Calu3 (cell line): ENCODE results near the gene PIK3C2A. TPM values are rescaled to one million over a fixed set of nuclear protein-coding genes. Genes with fewer than 3 reads are reported as not detected.

Experiments used
- BruUV-seq: library from RNA; stranded (reverse); fragments of 400-500 nt; replicated peaks from 2 replicates; lab custom pipeline; 2021; lab: Mats Ljungman, UMichigan
- CTCF ChIA-PET: fragments of 300-600 bp; sonication (Branson Sonifier 250); formaldehyde crosslinking; loops from one replicate; lab custom pipeline; 2022; ENCODE audit warnings: antibody characterized with exemption; lab: Charles Lee
- DNase-seq: peaks from one replicate; pipeline ENCODE4 v3.0.0; 2022
- H3K27ac Mint-ChIP-seq: one replicate; pipeline ENCODE4 v1.8.0; 2022; ENCODE audit warnings: mixed read lengths; ENCODE audit not compliant: unreplicated experiment
- H3K27me3 Mint-ChIP-seq: one replicate; pipeline ENCODE4 v1.8.0; 2022; ENCODE audit warnings: mixed read lengths; ENCODE audit not compliant: unreplicated experiment
- H3K36me3 Mint-ChIP-seq: one replicate; pipeline ENCODE4 v1.8.0; 2022; ENCODE audit warnings: mild to moderate bottlenecking, moderate library complexity, mixed read lengths; ENCODE audit not compliant: insufficient read depth, unreplicated experiment
- H3K4me1 Mint-ChIP-seq: one replicate; pipeline ENCODE4 v1.8.0; 2022; ENCODE audit warnings: mild to moderate bottlenecking, low read depth, mixed read lengths; ENCODE audit not compliant: unreplicated experiment
- H3K4me3 Mint-ChIP-seq: one replicate; pipeline ENCODE4 v1.8.0; 2022; ENCODE audit warnings: mild to moderate bottlenecking, low read depth, moderate library complexity, mixed read lengths; ENCODE audit not compliant: unreplicated experiment
- H3K9me3 Mint-ChIP-seq: one replicate; pipeline ENCODE4 v1.8.0; 2022; ENCODE audit warnings: low read depth, mixed read lengths; ENCODE audit not compliant: unreplicated experiment
- CTCF ChIP-seq: fragments of 200-600 bp; IDR thresholded peaks from one replicate; pipeline ENCODE4 v1.8.0; 2022; ENCODE audit warnings: antibody characterized with exemption; ENCODE audit not compliant: unreplicated experiment
- intact Hi-C: fragments of 100-400 bp; cut with micrococcal nuclease; formaldehyde crosslinking; loops from one replicate; pipeline ENCODE4 v1.10.0; 2022; ENCODE audit not compliant: unreplicated experiment
- total RNA-seq: library from RNA; stranded (reverse); gene quantifications from 2 replicates; pipeline ENCODE4 v1.2.3, GENCODE V29; 2022

PIK3C2A gene
- total RNA-seq, 1 experiment from 2014 or later = 75.9 TPM

GRCh38 chr11:17163291-17163690, 44.5 kb downstream of the PIK3C2A start:
- H3K4me1 Mint-ChIP-seq = peaks cover 74% of the 10 kb centered on the region
- H3K9me3 Mint-ChIP-seq = no peaks in the 10 kb centered on the region
- CTCF ChIA-PET = interaction anchor here (1.0 kb wide), 1 partner anchor 14 kb away, joined by 3 read pairs; no protein-coding TSS in a partner anchor
- no peaks in the 10 kb centered on the region for H3K27me3 Mint-ChIP-seq
- intact Hi-C loops = loop anchor here (5.0 kb wide), 1 partner anchor 44 kb away; the partner anchor contains the start of gene PIK3C2A
- peaks cover 24% of the 10 kb centered on the region for H3K36me3 Mint-ChIP-seq
- no peak for TF ChIP-seq CTCF
- BruUV-seq = no TSS peak
- H3K4me3 Mint-ChIP-seq = no peak overlapping the region
- DNase-seq = no peak
- H3K27ac Mint-ChIP-seq = peak overlapping the region; percentile 72

GRCh38 chr11:17162376-17162775, 45.4 kb downstream of the PIK3C2A start:
- peaks cover 73% of the 10 kb centered on the region for H3K4me1 Mint-ChIP-seq
- no peak overlapping the region for H3K4me3 Mint-ChIP-seq
- no peak for DNase-seq
- no peak overlapping the region for H3K27ac Mint-ChIP-seq
- BruUV-seq = no TSS peak
- H3K36me3 Mint-ChIP-seq = peaks cover 19% of the 10 kb centered on the region
- H3K9me3 Mint-ChIP-seq = no peaks in the 10 kb centered on the region
- no peaks in the 10 kb centered on the region for H3K27me3 Mint-ChIP-seq
- intact Hi-C loops = loop anchor here (5.0 kb wide), 1 partner anchor 45 kb away; the partner anchor contains the start of gene PIK3C2A
- TF ChIP-seq CTCF = no peak
- CTCF ChIA-PET = no interaction called here

GRCh38 chr11:17161515-17161914, 46.3 kb downstream of the PIK3C2A start:
- H3K4me1 Mint-ChIP-seq = peaks cover 67% of the 10 kb centered on the region
- H3K27me3 Mint-ChIP-seq = no peaks in the 10 kb centered on the region
- no peak overlapping the region for H3K27ac Mint-ChIP-seq
- intact Hi-C loops = loop anchor here (5.0 kb wide), 1 partner anchor 46 kb away; the partner anchor contains the start of gene PIK3C2A
- no peak for TF ChIP-seq CTCF
- no peak overlapping the region for H3K4me3 Mint-ChIP-seq
- BruUV-seq = no TSS peak
- H3K36me3 Mint-ChIP-seq = peaks cover 15% of the 10 kb centered on the region
- DNase-seq = no peak
- CTCF ChIA-PET = interaction anchor here (0.6 kb wide), 1 partner anchor 30 kb away, joined by 3 read pairs; no protein-coding TSS in a partner anchor
- H3K9me3 Mint-ChIP-seq = no peaks in the 10 kb centered on the region

GRCh38 chr11:17159441-17159840, 48.3 kb downstream of the PIK3C2A start:
- Mint-ChIP-seq H3K9me3 (no peaks in the 10 kb centered on the region), H3K27me3 (no peaks in the 10 kb centered on the region), H3K4me1 (peaks cover 49% of the 10 kb centered on the region), H3K36me3 (peaks cover 5% of the 10 kb centered on the region), H3K4me3 (no peak overlapping the region), H3K27ac (no peak overlapping the region)
- no peak for DNase-seq
- CTCF ChIA-PET = no interaction called here
- TF ChIP-seq CTCF = no peak
- intact Hi-C loops = no loop called here
- BruUV-seq = no TSS peak

Other genes starting within 250 kb of the PIK3C2A start
- gene PLEKHA7, start 193.6 kb downstream of the PIK3C2A start, total RNA-seq = 138 and 167 TPM in 2 replicates
- 711 and 742 TPM in 2 replicates for gene RPS13, start 130.3 kb downstream of the PIK3C2A start, total RNA-seq
- gene NUCB2, start 68.8 kb upstream of the PIK3C2A start, total RNA-seq = 53.2 and 58.6 TPM in 2 replicates
- gene NCR3LG1, start 143.8 kb upstream of the PIK3C2A start, total RNA-seq = 3.1 and 5.3 TPM in 2 replicates
- 2.4 and 2.9 TPM in 2 replicates for gene KCNJ11, start 180.7 kb upstream of the PIK3C2A start, total RNA-seq